Pancreas (tissue), 10 donors: ENCODE results near the gene TTLL7. TPM values are rescaled to one million over a fixed set of nuclear protein-coding genes. Genes with fewer than 3 reads are reported as not detected.

ENCODE experiments used
- ATAC-seq, 4 donors: fragments of 200-7000 bp; cut with Tn5 transposase; one replicate each; pipeline versions ENCODE4 v1.8.0 to v1.9.1; 2020; ENCODE audit warnings: mild to moderate bottlenecking in 4 of 4, moderate library complexity in 4 of 4
- DNase-seq, 6 donors: peaks; one replicate each; pipeline ENCODE4 v3.0.0-alpha.2; 2020
- FAIRE-seq: peaks from 2 replicates; lab custom pipeline; 2012; peaks lifted over from hg19 to GRCh38; lab: Jason Lieb, UNC
- H3K27ac ChIP-seq, 4 donors: fragments of 200-600 bp; sonication (generic); 1 replicate in 3 of 4; 2 replicates in 1 of 4; pipeline versions ENCODE4 v1.5.0 to v1.8.0; 2020
- H3K27me3 ChIP-seq, 4 donors: fragments of 200-600 bp; one replicate each; pipeline ENCODE4 v1.8.0; 2021
- H3K36me3 ChIP-seq, 3 donors: fragments of 200-600 bp; sonication (generic) in 1 of 3; one replicate each; pipeline versions ENCODE4 v1.5.0 to v1.8.0; 2020 to 2021
- H3K4me1 ChIP-seq, 3 donors: fragments of 200-600 bp; one replicate each; pipeline ENCODE4 v1.8.0; 2021
- H3K4me3 ChIP-seq, 4 donors: fragments of 200-600 bp; sonication (generic) in 2 of 4; one replicate each; pipeline versions ENCODE4 v1.5.0 to v1.8.0; 2020 to 2021
- H3K9me3 ChIP-seq, 4 donors: fragments of 200-600 bp; one replicate each; pipeline ENCODE4 v1.8.0; 2021
- CTCF ChIP-seq, 4 donors: fragments of 200-600 bp; sonication (generic) in 3 of 4; IDR thresholded peaks; one replicate each; pipeline versions ENCODE4 v1.5.0 to v1.8.0; 2021; ENCODE audit warnings: antibody characterized with exemption in 4 of 4
- WGBS, 2 donors: extraction: QIAGEN DNeasy Blood & Tissue Kit; methylation state at CpG; one replicate each; pipeline ENCODE4 v1.1.7; 2013; 5-methylcytosine and 5-hydroxymethylcytosine counted together
- intact Hi-C, 3 donors: fragments of 100-400 bp; cut with DNase I; formaldehyde crosslinking; loops; one replicate each; pipeline versions ENCODE4 v1.11.1 to v1.14.2; 2022
- polyA plus RNA-seq, 2 donors: library from polyadenylated mRNA; stranded (reverse); fragments of 200-250 nt; gene quantifications; one replicate each; pipeline ENCODE4 v1.2.3, GENCODE V29; 2013
- total RNA-seq, 6 donors: library from RNA; stranded (reverse); fragmentation: NEBNext Ultra II Directional in 4 of 6; extraction: Animal tissue kit (Norgen Biotek cat#: 25700) in 4 of 6; gene quantifications; one replicate each; pipeline versions ENCODE4 v1.2.1 to v1.2.4, GENCODE V29; 2021 to 2023
- donor health status: healthy with polysubstance abuse.
- donor health status: DM: no; HTN: no; CAD: no; lungs with moderate emphysema.
- donor health status: DM: no; HTN: no; CAD: no.
- donor health status: control.
- donor health status: control.
- donor health status: Bipolar disorder and iron deficiency.
- donor health status: DM: yes; HTN: yes; CAD: no.
- donor health status: DM: no; HTN: no; CAD: no.
- donor health status: DM: no; HTN: no; CAD: no.
- donor health status: DM: yes; HTN: yes; CAD: no.

TTLL7 gene
- total and polyA plus RNA-seq, 8 donors, result 10.5 to 22.4 (median 13.0) TPM

DNA sequence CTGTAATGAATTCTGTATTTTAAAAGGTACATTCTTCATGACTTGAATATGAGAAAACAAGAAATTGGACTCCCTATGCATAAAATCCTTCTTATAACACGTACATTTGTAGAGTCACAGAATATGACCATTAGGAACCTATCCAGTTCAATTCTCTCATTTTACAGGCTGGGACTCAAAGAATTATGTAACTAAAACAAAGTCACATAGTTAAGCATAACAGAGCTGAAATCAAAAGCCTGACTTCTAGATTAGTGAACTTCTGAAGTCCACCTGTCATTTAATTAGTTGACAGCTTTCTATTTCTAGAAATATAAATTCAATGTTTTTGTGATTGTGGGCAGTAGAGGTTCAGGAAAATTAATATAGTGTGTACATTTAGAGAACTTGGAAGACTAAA lies 20.3 kb upstream of the TTLL7 start:
- no peak for ATAC-seq
- Histone ChIP-seq H3K4me1 (no peaks in the 10 kb centered on the region), H3K27me3 (no peaks in the 10 kb centered on the region), H3K36me3 (no peaks in the 10 kb centered on the region), H3K27ac (peak overlapping the region in 1 of 4 donors; percentile 63), H3K4me3 (no peak overlapping the region), H3K9me3 (peaks cover 0 to 3% (median 0%) of the 10 kb centered on the region in 4 donors)
- DNase-seq, result no peak
- intact Hi-C loops, result no loop called here
- 49 to 67% methylated on average over 1 of the region's 1 CpG for WGBS, 2 donors
- no peak for TF ChIP-seq CTCF (IDR thresholded peaks at IDR 0.05)
- no peak for FAIRE-seq

DNA sequence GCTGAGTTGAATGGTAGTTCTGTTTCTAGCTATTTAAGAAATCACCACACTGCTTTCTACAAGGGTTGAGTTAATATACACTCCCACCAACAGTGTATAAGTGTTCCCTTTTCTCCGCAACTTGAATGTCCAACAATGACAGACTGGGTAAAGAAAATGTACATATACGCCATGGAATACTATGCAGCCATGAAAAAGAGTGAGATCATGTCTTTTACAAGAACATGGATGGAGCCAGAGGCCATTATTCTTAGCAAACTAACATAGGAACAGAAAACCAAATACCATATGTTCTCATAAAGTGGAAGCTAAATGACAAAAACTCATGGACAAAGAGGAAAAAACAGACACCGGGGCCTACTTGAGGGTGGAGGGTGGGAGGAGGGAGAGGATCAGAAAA lies 14.8 kb upstream of the TTLL7 start:
- no peak overlapping the region for H3K4me3 ChIP-seq
- no peak for FAIRE-seq
- no peak overlapping the region for H3K27ac ChIP-seq
- no peak for DNase-seq
- ATAC-seq, result no peak
- no peaks in the 10 kb centered on the region for H3K27me3 ChIP-seq
- H3K36me3 ChIP-seq, result no peaks in the 10 kb centered on the region
- no peaks in the 10 kb centered on the region for H3K9me3 ChIP-seq
- no peaks in the 10 kb centered on the region for H3K4me1 ChIP-seq
- 94 to 97% methylated on average over 3 of the region's 3 CpGs for WGBS, 2 donors
- intact Hi-C loops, result no loop called here
- TF ChIP-seq CTCF (IDR thresholded peaks at IDR 0.05), result no peak

DNA sequence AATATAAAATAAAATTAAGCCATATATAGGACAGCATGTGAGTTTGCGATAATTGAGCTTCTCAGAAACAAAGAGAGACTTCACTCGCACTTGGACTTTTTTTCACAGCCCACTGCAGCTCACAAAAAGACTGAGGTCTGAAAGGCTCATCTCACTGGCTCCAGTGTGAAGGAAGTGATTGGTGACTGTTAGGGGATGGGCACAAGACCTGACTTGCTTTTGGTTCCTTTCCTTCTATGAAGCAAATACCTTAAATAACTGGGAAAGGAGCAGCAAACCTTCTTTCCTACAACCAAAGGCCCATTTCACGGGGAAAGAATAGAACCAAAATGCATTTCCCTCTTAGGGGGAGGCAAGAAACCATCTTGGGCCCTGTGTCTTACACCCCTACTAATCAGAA lies 13.1 kb upstream of the TTLL7 start:
- Histone ChIP-seq H3K36me3 (no peaks in the 10 kb centered on the region), H3K27me3 (no peaks in the 10 kb centered on the region), H3K4me3 (no peak overlapping the region), H3K4me1 (no peaks in the 10 kb centered on the region), H3K9me3 (no peaks in the 10 kb centered on the region), H3K27ac (no peak overlapping the region)
- no peak for ATAC-seq
- no peak for DNase-seq
- WGBS, 2 donors, result 94 to 95% methylated on average over 3 of the region's 3 CpGs
- TF ChIP-seq CTCF (IDR thresholded peaks at IDR 0.05), result no peak
- FAIRE-seq, result no peak
- intact Hi-C loops, result no loop called here

- Histone ChIP-seq H3K27me3 (no peaks in the 10 kb centered on the region), H3K27ac (no peak overlapping the region), H3K36me3 (no peaks in the 10 kb centered on the region), H3K9me3 (no peaks in the 10 kb centered on the region), H3K4me3 (no peak overlapping the region), H3K4me1 (no peaks in the 10 kb centered on the region)
- no peak for ATAC-seq
- intact Hi-C loops, result no loop called here
- no peak for TF ChIP-seq CTCF (IDR thresholded peaks at IDR 0.05)
- no peak for DNase-seq
- WGBS, 2 donors, result 43 to 52% methylated on average over 1 of the region's 1 CpG
- FAIRE-seq, result no peak
These were observed 11.2 kb upstream of the TTLL7 start for GRCh38 chr1:84010136-84010535.

DNA sequence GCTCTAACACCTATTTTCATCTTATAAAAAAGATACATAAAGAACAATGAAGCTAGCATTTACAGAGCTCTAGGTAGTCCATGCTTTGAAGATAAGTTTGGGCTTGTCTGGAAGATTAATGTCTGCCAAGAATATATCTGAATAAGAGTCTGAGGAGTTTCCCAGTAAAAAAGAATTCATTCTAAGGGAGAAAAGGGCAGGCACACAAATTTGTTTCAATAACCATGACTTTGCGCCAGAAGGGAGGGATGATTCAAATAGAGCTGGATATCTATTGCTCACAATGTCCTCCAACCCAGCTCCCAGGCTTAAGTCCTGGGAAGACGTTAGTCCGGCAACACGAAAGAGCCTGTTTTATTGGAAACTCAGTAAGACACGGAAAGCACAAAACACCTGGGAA lies 9.7 kb upstream of the TTLL7 start:
- no peak for ATAC-seq
- FAIRE-seq, result no peak

More for the DNA sequence above, 9.7 kb upstream of the TTLL7 start:
- DNase-seq, result no peak
- intact Hi-C loops, result no loop called here
- Histone ChIP-seq H3K9me3 (no peaks in the 10 kb centered on the region), H3K27ac (no peak overlapping the region), H3K27me3 (no peaks in the 10 kb centered on the region), H3K36me3 (no peaks in the 10 kb centered on the region), H3K4me3 (no peak overlapping the region), H3K4me1 (no peaks in the 10 kb centered on the region)
- no peak for TF ChIP-seq CTCF (IDR thresholded peaks at IDR 0.05)
- 94% methylated on average over 5 of the region's 5 CpGs for WGBS, 2 donors
